NCI-H2029 treated with DMSO at 0.1 percent for 48 hours (cell line): ENCODE measurements around the gene PVR.
"Not testable (repeated sequence)": the region's sequence is repeated elsewhere in the genome, so short reads cannot be mapped to it uniquely, and the experiment has no call there.

ENCODE experiments used
- DNase-seq: peaks from one replicate; lab custom pipeline; 2025; lab: John Stamatoyannopoulos, UW

The PVR gene

GRCh38 chr19:44643605-44644401 lies at the start of gene PVR:
Gene PVR (plus strand): TSS chr19:44643910. CDS start chr19:44644097, 187 bp downstream.
- peak; percentile 21 for DNase-seq

GRCh38 chr19:44596428-44597130 lies 47.1 kb upstream of the PVR start:
- no peak for DNase-seq

GRCh38 chr19:44597131-44597491 lies 46.6 kb upstream of the PVR start:
- DNase-seq = no peak

- no peak for DNase-seq
These were observed 45.4 kb upstream of the PVR start for GRCh38 chr19:44598355-44598754.

- DNase-seq = no peak
These were observed 44.8 kb upstream of the PVR start for GRCh38 chr19:44598880-44599279.

GRCh38 chr19:44600466-44600865 lies 43.2 kb upstream of the PVR start:
- no peak for DNase-seq

- DNase-seq = peak; percentile 8
These were observed 41.6 kb upstream of the PVR start for GRCh38 chr19:44602081-44602480.

- no peak for DNase-seq
These were observed 40.3 kb upstream of the PVR start for GRCh38 chr19:44603201-44603945.

- no peak for DNase-seq
These were observed 39.5 kb upstream of the PVR start for GRCh38 chr19:44604241-44604640.

- no peak for DNase-seq
These were observed 38.2 kb upstream of the PVR start for GRCh38 chr19:44605547-44605946.

- DNase-seq = no peak
These were observed 36.7 kb upstream of the PVR start for GRCh38 chr19:44607049-44607448.

- no peak for DNase-seq
These were observed 35.8 kb upstream of the PVR start for GRCh38 chr19:44607917-44608316.

- DNase-seq = peak; percentile 21
These were observed 35.3 kb upstream of the PVR start for GRCh38 chr19:44608391-44608821.

- DNase-seq = no peak
These were observed 34.5 kb upstream of the PVR start for GRCh38 chr19:44609219-44609618.

- not testable (repeated sequence) for DNase-seq
These were observed 33.2 kb upstream of the PVR start for GRCh38 chr19:44610497-44610896.

GRCh38 chr19:44611812-44612295 lies 31.9 kb upstream of the PVR start:
- peak; percentile 11 for DNase-seq

GRCh38 chr19:44613295-44614178 lies 30.2 kb upstream of the PVR start, which contains the start of gene IGSF23:
Gene IGSF23 (plus strand): TSS chr19:44613563. CDS start chr19:44613646, 83 bp downstream.
- no peak for DNase-seq

- DNase-seq = no peak
These were observed 29.4 kb upstream of the PVR start for GRCh38 chr19:44614313-44614712.

GRCh38 chr19:44615863-44616247 lies 27.9 kb upstream of the PVR start:
- no peak for DNase-seq

GRCh38 chr19:44617110-44617880 lies 26.4 kb upstream of the PVR start:
- DNase-seq = no peak
